Measurements from ENCODE around the gene NAA10. TPM values are rescaled to one million over a fixed set of nuclear protein-coding genes. Genes with fewer than 3 reads are reported as not detected.

The NAA10 gene
- total and polyA plus RNA-seq, 7 experiments from 2014 or later = 37.6 to 79.7 (median 55.4) TPM

GRCh38 chrX:153931151-153931550 is 3.7 kb downstream of the NAA10 start:
- peaks cover 0 to 49% (median 20%) of the 10 kb centered on the region in 7 donors for H3K4me1 Mint-ChIP-seq
- POLR2A ChIA-PET = interaction anchor here (0.9 to 17.4 kb wide), 3 partner anchors 8 to 40 kb away, joined by 3 to 384 read pairs (median 5); partner anchors contain the start of genes HCFC1, NAA10 and RENBP
- ATAC-seq = no peak
- CTCF ChIA-PET = interaction anchor here (13.2 kb wide), 1 partner anchor 18 kb away, joined by 168 read pairs; the partner anchor contains the start of gene RENBP
- intact Hi-C loops (cut with micrococcal nuclease) = no loop called here
- no peak overlapping the region for H3K4me3 ChIP-seq (ENCODE audit: low read length)
- H3K4me3 Mint-ChIP-seq = peak overlapping the region in 2 of 10 donors; percentile 5 to 35
- no peak for DNase-seq
- H3K27ac ChIP-seq (ENCODE audit: low read depth, low read length) = no peak overlapping the region
- peaks cover 8 to 14% of the 10 kb centered on the region in 2 donors for H3K4me1 ChIP-seq (ENCODE audit: control insufficient read depth in 2 of 2, insufficient read depth in 2 of 2, low read length in 2 of 2)
- peaks cover 0 to 15% (median 0%) of the 10 kb centered on the region in 3 experiments for H3K36me3 ChIP-seq (ENCODE audit: control insufficient read depth in 2 of 3, insufficient read depth in 3 of 3, low read length in 3 of 3)
- H3K36me3 Mint-ChIP-seq = peaks cover 0 to 7% (median 0%) of the 10 kb centered on the region in 5 donors
- no peaks in the 10 kb centered on the region for H3K9me3 ChIP-seq (ENCODE audit: control insufficient read depth in 2 of 3, low read length in 3 of 3)
- H3K27me3 Mint-ChIP-seq = no peaks in the 10 kb centered on the region
- H3K27ac Mint-ChIP-seq = peak overlapping the region in 7 of 9 donors; percentile 35 to 76 (median 72)
- H3K9me3 Mint-ChIP-seq = peaks cover 0 to 1% (median 0%) of the 10 kb centered on the region in 11 donors
- no peaks in the 10 kb centered on the region for H3K27me3 ChIP-seq (ENCODE audit: control insufficient read depth in 2 of 2, insufficient read depth in 2 of 2, low read length in 2 of 2)

- peak overlapping the region in 7 of 9 donors; percentile 18 to 81 (median 51) for H3K27ac Mint-ChIP-seq
- peaks cover 0 to 55% (median 16%) of the 10 kb centered on the region in 7 donors for H3K4me1 Mint-ChIP-seq
- ATAC-seq (no peak), DNase-seq (no peak)
- intact Hi-C loops (cut with micrococcal nuclease) = no loop called here
- Histone ChIP-seq H3K9me3 (ENCODE audit: control insufficient read depth in 2 of 3, low read length in 3 of 3) (no peaks in the 10 kb centered on the region), H3K4me1 (ENCODE audit: control insufficient read depth in 2 of 2, insufficient read depth in 2 of 2, low read length in 2 of 2) (peaks cover 8 to 14% of the 10 kb centered on the region in 2 donors), H3K27ac (ENCODE audit: low read depth, low read length) (no peak overlapping the region), H3K27me3 (ENCODE audit: control insufficient read depth in 2 of 2, insufficient read depth in 2 of 2, low read length in 2 of 2) (no peaks in the 10 kb centered on the region), H3K4me3 (ENCODE audit: low read length) (no peak overlapping the region), H3K36me3 (ENCODE audit: control insufficient read depth in 2 of 3, insufficient read depth in 3 of 3, low read length in 3 of 3) (peaks cover 0 to 15% (median 0%) of the 10 kb centered on the region in 3 experiments)
- H3K9me3 Mint-ChIP-seq = peaks cover 0 to 2% (median 0%) of the 10 kb centered on the region in 11 donors
- ChIA-PET CTCF (interaction anchor here (0.6 to 13.2 kb wide), 2 partner anchors 19 to 556 kb away, joined by 3 to 168 read pairs; partner anchors contain the start of genes RENBP and UBL4A), POLR2A (interaction anchor here (1.4 to 17.4 kb wide), 3 partner anchors 13 to 41 kb away, joined by 5 to 384 read pairs (median 127); partner anchors contain the start of genes HCFC1, NAA10, RENBP and TMEM187)
- H3K4me3 Mint-ChIP-seq = peak overlapping the region in 4 of 10 donors; percentile 4 to 29 (median 25)
- peaks cover 0 to 10% (median 0%) of the 10 kb centered on the region in 5 donors for H3K36me3 Mint-ChIP-seq
- H3K27me3 Mint-ChIP-seq = no peaks in the 10 kb centered on the region
These were observed 4.6 kb downstream of the NAA10 start for GRCh38 chrX:153930011-153930910.

GRCh38 chrX:153929576-153929975 is 5.3 kb downstream of the NAA10 start:
- peak overlapping the region in 4 of 10 donors; percentile 11 to 95 (median 40) for H3K4me3 Mint-ChIP-seq
- ChIA-PET CTCF (interaction anchor here (0.6 to 13.2 kb wide), 2 partner anchors 19 to 557 kb away, joined by 3 to 168 read pairs; partner anchors contain the start of genes RENBP and UBL4A), POLR2A (interaction anchor here (0.8 to 17.4 kb wide), 3 partner anchors 14 to 166 kb away, joined by 4 to 384 read pairs (median 127); partner anchors contain the start of genes HCFC1, NAA10, PLXNB3 and RENBP)

GRCh38 chrX:153928846-153929245 is 6.0 kb downstream of the NAA10 start:
- peaks cover 8 to 18% of the 10 kb centered on the region in 2 donors for H3K4me1 ChIP-seq (ENCODE audit: control insufficient read depth in 2 of 2, insufficient read depth in 2 of 2, low read length in 2 of 2)
- H3K27ac ChIP-seq (ENCODE audit: low read depth, low read length) = peak overlapping the region; percentile 54
- ChIA-PET CTCF (interaction anchor here (6.4 to 13.2 kb wide), 2 partner anchors 20 to 39 kb away, joined by 27 to 168 read pairs; partner anchors contain the start of gene RENBP), POLR2A (interaction anchor here (0.8 to 17.4 kb wide), 5 partner anchors 15 to 165 kb away, joined by 4 to 384 read pairs (median 111); partner anchors contain the start of genes HCFC1, IDH3G, NAA10 and PLXNB3)
- Mint-ChIP-seq H3K9me3 (peaks cover 0 to 2% (median 0%) of the 10 kb centered on the region in 11 donors), H3K36me3 (peaks cover 0 to 15% (median 0%) of the 10 kb centered on the region in 5 donors), H3K4me1 (peaks cover 0 to 64% (median 16%) of the 10 kb centered on the region in 7 donors), H3K27ac (peak overlapping the region; percentile 29 to 99 (median 86)), H3K4me3 (peak overlapping the region; percentile 58 to 98 (median 92)), H3K27me3 (no peaks in the 10 kb centered on the region)
- ATAC-seq (no peak), DNase-seq (no peak)
- peaks cover 0 to 15% (median 0%) of the 10 kb centered on the region in 3 experiments for H3K36me3 ChIP-seq (ENCODE audit: control insufficient read depth in 2 of 3, insufficient read depth in 3 of 3, low read length in 3 of 3)
- no peaks in the 10 kb centered on the region for H3K27me3 ChIP-seq (ENCODE audit: control insufficient read depth in 2 of 2, insufficient read depth in 2 of 2, low read length in 2 of 2)
- no peaks in the 10 kb centered on the region for H3K9me3 ChIP-seq (ENCODE audit: control insufficient read depth in 2 of 3, low read length in 3 of 3)
- intact Hi-C loops (cut with micrococcal nuclease) = loop anchor here (1.0 to 10.0 kb wide), 8 partner anchors 18 to 618 kb away; partner anchors contain the start of genes ABCD1 (in 2 of the 2), BCAP31 (in 2 of the 2), EMD (in 2 of the 2) and HCFC1 (in 2 of the 2)
- no peak overlapping the region for H3K4me3 ChIP-seq (ENCODE audit: low read length)

More at GRCh38 chrX:153929576-153929975, 5.3 kb downstream of the NAA10 start:
- DNase-seq (no peak), ATAC-seq (no peak)
- Histone ChIP-seq H3K27ac (ENCODE audit: low read depth, low read length) (no peak overlapping the region), H3K36me3 (ENCODE audit: control insufficient read depth in 2 of 3, insufficient read depth in 3 of 3, low read length in 3 of 3) (peaks cover 0 to 15% (median 0%) of the 10 kb centered on the region in 3 experiments), H3K9me3 (ENCODE audit: control insufficient read depth in 2 of 3, low read length in 3 of 3) (no peaks in the 10 kb centered on the region), H3K4me3 (ENCODE audit: low read length) (no peak overlapping the region), H3K4me1 (ENCODE audit: control insufficient read depth in 2 of 2, insufficient read depth in 2 of 2, low read length in 2 of 2) (peaks cover 8 to 15% of the 10 kb centered on the region in 2 donors), H3K27me3 (ENCODE audit: control insufficient read depth in 2 of 2, insufficient read depth in 2 of 2, low read length in 2 of 2) (no peaks in the 10 kb centered on the region)
- peak overlapping the region in 7 of 9 donors; percentile 38 to 98 (median 85) for H3K27ac Mint-ChIP-seq
- H3K36me3 Mint-ChIP-seq = peaks cover 0 to 12% (median 0%) of the 10 kb centered on the region in 5 donors
- no peaks in the 10 kb centered on the region for H3K27me3 Mint-ChIP-seq
- intact Hi-C loops (cut with micrococcal nuclease) = loop anchor here (5.0 to 10.0 kb wide), 3 partner anchors 242 to 565 kb away; partner anchors contain the start of genes EMD (in 2 of the 2), SLC10A3 (in 1 of the 2) and SLC6A8 (in 1 of the 2)
- H3K4me1 Mint-ChIP-seq = peaks cover 0 to 62% (median 16%) of the 10 kb centered on the region in 7 donors
- peaks cover 0 to 2% (median 0%) of the 10 kb centered on the region in 11 donors for H3K9me3 Mint-ChIP-seq

GRCh38 chrX:153927922-153928760 is 6.7 kb downstream of the NAA10 start:
- peak overlapping the region; percentile 80 to 100 (median 98) for H3K27ac Mint-ChIP-seq
- no peaks in the 10 kb centered on the region for H3K27me3 ChIP-seq (ENCODE audit: control insufficient read depth in 2 of 2, insufficient read depth in 2 of 2, low read length in 2 of 2)
- POLR2A ChIA-PET = interaction anchor here (0.9 to 17.4 kb wide), 12 partner anchors 16 to 452 kb away, joined by 3 to 384 read pairs (median 8); partner anchors contain the start of genes EMD, HCFC1, IDH3G and NAA10
- peaks cover 0 to 2% (median 0%) of the 10 kb centered on the region in 11 donors for H3K9me3 Mint-ChIP-seq
- peaks cover 0 to 68% (median 21%) of the 10 kb centered on the region in 7 donors for H3K4me1 Mint-ChIP-seq
- H3K36me3 Mint-ChIP-seq = peaks cover 0 to 19% (median 0%) of the 10 kb centered on the region in 5 donors
- CTCF ChIA-PET = interaction anchor here (0.6 to 13.2 kb wide), 3 partner anchors 21 to 272 kb away, joined by 3 to 168 read pairs (median 27); partner anchors contain the start of gene RENBP
- intact Hi-C loops (cut with micrococcal nuclease) = loop anchor here (1.0 to 10.0 kb wide), 11 partner anchors 19 to 619 kb away; partner anchors contain the start of genes ABCD1 (in 2 of the 2), BCAP31 (in 2 of the 2), EMD (in 2 of the 2) and HCFC1 (in 2 of the 2)
- peak; percentile 86 for ATAC-seq
- peak overlapping the region; percentile 90 to 98 (median 94) for H3K4me3 Mint-ChIP-seq
- H3K36me3 ChIP-seq (ENCODE audit: control insufficient read depth in 2 of 3, insufficient read depth in 3 of 3, low read length in 3 of 3) = peaks cover 0 to 15% (median 0%) of the 10 kb centered on the region in 3 experiments
- peak overlapping the region; percentile 81 for H3K4me3 ChIP-seq (ENCODE audit: low read length)
- H3K27me3 Mint-ChIP-seq = no peaks in the 10 kb centered on the region
- H3K4me1 ChIP-seq (ENCODE audit: control insufficient read depth in 2 of 2, insufficient read depth in 2 of 2, low read length in 2 of 2) = peaks cover 14 to 18% of the 10 kb centered on the region in 2 donors
- no peaks in the 10 kb centered on the region for H3K9me3 ChIP-seq (ENCODE audit: control insufficient read depth in 2 of 3, low read length in 3 of 3)
- peak; percentile 80 to 98 (median 94) for DNase-seq
- peak overlapping the region; percentile 98 for H3K27ac ChIP-seq (ENCODE audit: low read depth, low read length)

Data from naive thymus-derived CD4-positive, alpha-beta T cell (primary cell).